IMR-90 (cell line): Measurements from ENCODE around the gene BTD. TPM values are rescaled to one million over a fixed set of nuclear protein-coding genes. Genes with fewer than 3 reads are reported as not detected.

Experiments used
- ATAC-seq: fragments of 200-7000 bp; cut with Tn5 transposase; 2 replicates; pipeline ENCODE4 v1.9.1; 2020; ENCODE audit warnings: low read depth, mild to moderate bottlenecking, moderate library complexity
- BruUV-seq: library from RNA; stranded (reverse); fragments of 400-500 nt; replicated peaks from 2 replicates; lab custom pipeline; 2021; lab: Mats Ljungman, UMichigan
- CTCF ChIA-PET: fragments of 300-600 bp; formaldehyde crosslinking; extraction: SDS; loops from one replicate; lab custom pipeline; 2021; ENCODE audit warnings: antibody characterized with exemption; lab: Yijun Ruan, JAX
- POLR2A ChIA-PET: fragments of 300-600 bp; sonication (Branson Sonifier 250); formaldehyde crosslinking; loops from one replicate; lab custom pipeline; 2022; ENCODE audit warnings: antibody characterized with exemption; ENCODE audit not compliant: unreplicated experiment; lab: Charles Lee
- DNase-seq: peaks from one replicate; pipeline ENCODE4 v3.0.0; 2013
- H2AFZ ChIP-seq: replicated peaks from 2 replicates; pipeline ENCODE3; 2013; ENCODE audit warnings: low read length, mild to moderate bottlenecking; ENCODE audit not compliant: poor library complexity
- H2AK5ac ChIP-seq: 2 replicates; pipeline ENCODE4 v1.6.1; 2013; ENCODE audit warnings: low read depth, low read length, inconsistent platforms
- H2AK9ac ChIP-seq: replicated peaks from 2 replicates; pipeline ENCODE3; 2013; ENCODE audit warnings: mild to moderate bottlenecking, low read depth, low read length, moderate library complexity; ENCODE audit not compliant: poor library complexity
- H2BK120ac ChIP-seq: 2 replicates; pipeline ENCODE4 v1.6.1; 2013; ENCODE audit warnings: low read depth, low read length, inconsistent platforms
- H2BK15ac ChIP-seq: 3 replicates; pipeline ENCODE4 v1.6.1; 2013; ENCODE audit warnings: low read depth, low read length, inconsistent platforms
- H2BK20ac ChIP-seq: 2 replicates; pipeline ENCODE4 v1.6.1; 2013; ENCODE audit warnings: low read depth, mild to moderate bottlenecking, inconsistent platforms, low read length, moderate library complexity
- H2BK5ac ChIP-seq: 2 replicates; pipeline ENCODE4 v1.6.1; 2013; ENCODE audit warnings: mild to moderate bottlenecking, low read depth, low read length, inconsistent platforms; ENCODE audit not compliant: poor library complexity, severe bottlenecking
- H3K14ac ChIP-seq: replicated peaks from 2 replicates; pipeline ENCODE4 v1.6.1; 2013; ENCODE audit warnings: low read depth, low read length, inconsistent platforms
- H3K18ac ChIP-seq: 2 replicates; pipeline ENCODE4 v1.6.1; 2013; ENCODE audit warnings: low read depth, low read length, control low read depth
- H3K23ac ChIP-seq: 2 replicates; pipeline ENCODE4 v1.6.1; 2013; ENCODE audit warnings: low read depth, low read length, inconsistent platforms
- H3K27ac ChIP-seq: 2 replicates; pipeline ENCODE4 v1.5.1; 2013; ENCODE audit warnings: mild to moderate bottlenecking, control low read depth, low read length; ENCODE audit not compliant: insufficient read depth
- H3K27me3 ChIP-seq: 2 replicates; pipeline ENCODE4 v1.6.1; 2013; ENCODE audit warnings: low read length; ENCODE audit not compliant: control insufficient read depth, insufficient read depth
- H3K36me3 ChIP-seq: 2 replicates; pipeline ENCODE4 v1.6.1; 2013; ENCODE audit warnings: low read length, mixed read lengths; ENCODE audit not compliant: control insufficient read depth, insufficient read depth
- H3K4ac ChIP-seq: 2 replicates; pipeline ENCODE4 v1.6.1; 2013; ENCODE audit warnings: low read depth, low read length, inconsistent platforms
- H3K4me1 ChIP-seq: 2 replicates; pipeline ENCODE4 v1.6.1; 2013; ENCODE audit warnings: low read length, mixed read lengths; ENCODE audit not compliant: control insufficient read depth, insufficient read depth
- H3K4me2 ChIP-seq: 2 replicates; pipeline ENCODE4 v1.6.1; 2013; ENCODE audit warnings: low read depth, mild to moderate bottlenecking, control low read depth, low read length, moderate library complexity
- H3K4me3 ChIP-seq: 2 replicates; pipeline ENCODE4 v1.5.1; 2013; ENCODE audit warnings: low read depth, mild to moderate bottlenecking, control low read depth, low read length, moderate library complexity; ENCODE audit not compliant: insufficient read depth
- H3K56ac ChIP-seq: 2 replicates; pipeline ENCODE4 v1.6.1; 2013; ENCODE audit warnings: low read length, inconsistent platforms; ENCODE audit not compliant: insufficient read depth; ENCODE audit errors: extremely low read depth
- H3K79me1 ChIP-seq, 2 experiments: 2 replicates each; pipeline ENCODE4 v1.6.1; 2013; ENCODE audit warnings: low read length in 2 of 2, inconsistent platforms in 1 of 2, low read depth in 1 of 2
- H3K9ac ChIP-seq: 2 replicates; pipeline ENCODE4 v1.6.1; 2013; ENCODE audit warnings: low read depth, low read length, control low read depth
- H3K9me1 ChIP-seq: 2 replicates; pipeline ENCODE4 v1.6.1; 2013; ENCODE audit warnings: low read length, inconsistent platforms; ENCODE audit not compliant: insufficient read depth
- H3K9me3 ChIP-seq: 2 replicates; pipeline ENCODE4 v1.6.1; 2013; ENCODE audit warnings: low read length; ENCODE audit not compliant: control insufficient read depth, insufficient read depth
- H4K20me1 ChIP-seq: 2 replicates; pipeline ENCODE4 v1.6.1; 2013; ENCODE audit warnings: low read length, inconsistent platforms; ENCODE audit not compliant: insufficient read depth
- H4K5ac ChIP-seq: 2 replicates; pipeline ENCODE4 v1.6.1; 2013; ENCODE audit warnings: mild to moderate bottlenecking, low read depth, low read length, control low read depth
- H4K8ac ChIP-seq, 2 experiments: 2 replicates each; pipeline ENCODE4 v1.6.1; 2013; ENCODE audit warnings: low read depth in 2 of 2, low read length in 2 of 2, control low read depth in 1 of 2, inconsistent platforms in 1 of 2
- H4K91ac ChIP-seq: 2 replicates; pipeline ENCODE4 v1.6.1; 2013; ENCODE audit warnings: low read depth, low read length, inconsistent platforms; ENCODE audit not compliant: insufficient read depth
- CEBPB ChIP-seq: IDR thresholded peaks from 2 replicates; pipeline ENCODE4 v1.6.1; 2012; ENCODE audit warnings: low read depth, low read length, improper control_type of control experiment
- CHD1 ChIP-seq: IDR thresholded peaks from 2 replicates; pipeline ENCODE4 v1.6.1; 2012; ENCODE audit warnings: low read depth, low read length, improper control_type of control experiment
- CTCF ChIP-seq: conservative IDR thresholded peaks from 2 replicates; pipeline ENCODE4 v1.5.1; 2012; ENCODE audit warnings: mild to moderate bottlenecking, low read depth, low read length, improper control_type of control experiment
- FOS ChIP-seq: fragments of 150-350 bp; IDR thresholded peaks from 2 replicates; pipeline ENCODE4 v1.6.1; 2016; ENCODE audit warnings: low read depth, low read length
- NFE2L2 ChIP-seq: fragments of 150-350 bp; IDR thresholded peaks from 2 replicates; pipeline ENCODE4 v1.6.1; 2016; ENCODE audit warnings: low read depth, mild to moderate bottlenecking, low read length
- USF2 ChIP-seq: fragments of 150-350 bp; IDR thresholded peaks from 2 replicates; pipeline ENCODE4 v1.6.1; 2017; ENCODE audit warnings: mild to moderate bottlenecking, antibody characterized with exemption, low read length, low read depth
- WGBS, 2 experiments: methylation state at CpG; one replicate each; pipeline versions ENCODE4 v1.1.5 to v1.1.7; 2013; ENCODE audit warnings: missing lambda C conversion rate in 2 of 2; ENCODE audit not compliant: insufficient read length in 1 of 2; ENCODE audit errors: extremely low coverage in 2 of 2; 5-methylcytosine and 5-hydroxymethylcytosine counted together
- dilution Hi-C: fragments of 300-500 bp; cut with HindIII; formaldehyde crosslinking; loops from one replicate; pipeline ENCODE4 v1.14.3; 2018; ENCODE audit warnings: low sequenced_read_pairs; ENCODE audit not compliant: unreplicated experiment
- in situ Hi-C: fragments of 300-500 bp; cut with MboI; formaldehyde crosslinking; loops from 3 replicates; pipeline ENCODE4 v1.14.3; 2019; ENCODE audit warnings: low sequenced_read_pairs, inconsistent platforms, mixed read lengths
- intact Hi-C: fragments of 100-400 bp; cut with micrococcal nuclease; formaldehyde crosslinking; loops from 2 replicates; pipeline ENCODE4 v1.10.0; 2022
- polyA plus RNA-seq, 3 experiments: library from polyadenylated mRNA; depleted of rRNA; stranded (reverse); fragments of >200 nt; gene quantifications; 2 replicates each; pipeline ENCODE4 v1.2.3, GENCODE V29; 2012; ENCODE audit warnings: low replicate concordance in 1 of 3
- total RNA-seq: library from RNA; depleted of rRNA; stranded (reverse); fragments of >200 nt; gene quantifications from 2 replicates; pipeline ENCODE4 v1.2.3, GENCODE V29; 2012

Gene BTD
- total and polyA plus RNA-seq, 2 of the 4 experiments (the other 2 are of a cell fraction) = 14.8 to 21.1 TPM

- Histone ChIP-seq H3K9me3 (no peaks in the 10 kb centered on the region), H4K8ac (no peak overlapping the region), H2BK5ac (no peak overlapping the region), H4K20me1 (no peaks in the 10 kb centered on the region), H3K56ac (no peak overlapping the region), H3K14ac (no peak overlapping the region), H3K4me1 (no peaks in the 10 kb centered on the region), H2BK20ac (no peak overlapping the region), H3K9me1 (peaks cover 10% of the 10 kb centered on the region), H2BK15ac (no peak overlapping the region), H3K36me3 (peaks cover 17% of the 10 kb centered on the region), H3K4me2 (no peak overlapping the region), H3K27me3 (no peaks in the 10 kb centered on the region), H3K79me1 (no peaks in the 10 kb centered on the region; a peak in 3 of 4 replicates), H2BK120ac (no peak overlapping the region), H2AFZ (no peak overlapping the region), H3K23ac (no peak overlapping the region), H3K9ac (no peak overlapping the region), H4K5ac (no peak overlapping the region), H3K4ac (no peak overlapping the region), H4K91ac (no peak overlapping the region), H2AK5ac (no peak overlapping the region), H3K27ac (no peak overlapping the region), H3K18ac (no peak overlapping the region), H3K4me3 (no peak overlapping the region), H2AK9ac (no peak overlapping the region)
- no peak for DNase-seq
- no TSS peak for BruUV-seq
- TF ChIP-seq USF2 (no peak), NFE2L2 (no peak), FOS (no peak), CHD1 (no peak), CTCF (no peak), CEBPB (no peak)
- ChIA-PET CTCF (no interaction called here), POLR2A (no interaction called here)
- in situ Hi-C loops = no loop called here
- dilution Hi-C loops = no loop called here
- WGBS, 2 experiments = no CpG with 5 or more reads among the region's 3 CpGs
- ATAC-seq = no peak
- intact Hi-C loops = no loop called here
These were observed 25.1 kb upstream of the BTD start for GRCh38 chr3:15576475-15576874.
